NCI-H2107 (cell line): ENCODE results near the gene ZDHHC24.
"Not testable (repeated sequence)": the region's sequence is repeated elsewhere in the genome, so short reads cannot be mapped to it uniquely, and the experiment has no call there.

Source experiments
- DNase-seq: peaks from one replicate; lab custom pipeline; 2025; lab: John Stamatoyannopoulos, UW

The ZDHHC24 gene

DNA sequence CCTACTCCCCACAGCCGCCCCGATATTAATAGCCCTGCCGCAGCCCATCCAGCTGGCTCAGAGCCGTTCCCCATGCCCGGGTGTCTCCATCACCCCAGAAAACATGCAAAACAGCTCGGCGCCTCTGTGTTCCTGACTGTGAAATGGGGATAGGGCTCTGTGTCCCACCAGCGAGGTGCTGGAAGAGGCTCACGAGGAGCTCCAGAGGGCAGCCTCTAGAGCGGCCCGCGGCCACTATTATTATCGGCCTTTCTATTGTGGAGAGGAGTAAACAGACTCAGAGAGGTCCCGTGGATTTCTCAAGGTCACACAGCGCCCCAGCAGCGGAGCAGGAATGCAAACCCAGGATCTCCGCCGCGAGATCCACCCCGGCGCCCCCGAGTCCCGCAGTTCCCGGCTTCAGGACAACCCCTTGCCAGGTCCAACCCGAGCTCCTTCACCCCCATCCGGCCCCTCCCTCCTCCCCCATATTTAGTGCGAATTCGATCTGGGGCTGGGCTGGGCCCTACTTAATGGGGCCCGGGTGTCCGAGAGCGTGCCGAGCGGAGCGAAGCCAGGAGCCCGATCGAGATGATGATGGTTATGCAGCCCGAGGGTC, 619 bp upstream of the ZDHHC24 start, which contains the start of gene ACTN3:
Gene ACTN3, plus strand, starts transcription at position 536 of the 598 bp plus-strand sequence. Its CDS starts 35 bp downstream, at position 571.
- DNase-seq, result no peak

DNA sequence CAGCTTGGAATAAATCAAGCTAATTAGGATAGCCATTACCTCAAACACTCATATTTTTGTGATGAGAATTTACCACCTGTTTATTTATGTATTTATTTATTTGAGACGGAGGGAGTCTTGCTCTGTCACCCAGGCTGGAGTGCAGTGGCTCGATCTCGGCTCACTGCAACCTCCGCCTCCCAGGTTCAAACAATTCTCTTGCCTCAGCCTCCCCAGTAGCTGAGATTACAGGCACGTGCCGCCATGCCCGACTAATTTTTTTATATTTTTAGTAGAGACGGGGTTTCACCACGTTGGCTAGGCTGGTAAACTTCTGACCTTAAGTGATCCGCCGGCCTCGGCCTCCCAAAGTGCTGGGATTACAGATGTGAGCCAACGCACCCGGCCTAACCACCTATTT, 896 bp downstream of the ZDHHC24 start:
- not testable (repeated sequence) for DNase-seq

GRCh38 chr11:66543263-66544107, 2.4 kb downstream of the ZDHHC24 start:
- no peak for DNase-seq

GRCh38 chr11:66542362-66542761, 3.5 kb downstream of the ZDHHC24 start:
- DNase-seq, result no peak

DNA sequence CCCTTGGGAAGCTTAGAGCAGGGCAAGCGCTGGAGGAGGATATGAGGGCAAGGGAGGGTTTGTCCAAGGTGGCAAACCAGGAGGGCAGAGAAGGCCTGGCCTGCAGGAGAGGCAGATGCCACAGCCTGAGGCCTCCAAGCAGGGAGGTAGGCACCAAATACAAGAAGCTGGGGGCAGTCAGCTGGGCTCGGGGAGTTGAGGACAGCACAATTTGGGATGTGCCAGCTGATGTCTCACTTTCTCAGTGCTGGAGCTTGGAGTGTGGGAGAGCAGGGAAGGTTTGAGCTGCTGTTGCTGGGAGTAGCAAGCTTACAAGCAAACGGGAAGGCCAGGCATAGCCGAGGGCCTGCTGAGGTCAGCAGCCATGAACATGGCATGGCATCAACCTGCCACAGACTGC, 4.0 kb downstream of the ZDHHC24 start:
- no peak for DNase-seq

DNA sequence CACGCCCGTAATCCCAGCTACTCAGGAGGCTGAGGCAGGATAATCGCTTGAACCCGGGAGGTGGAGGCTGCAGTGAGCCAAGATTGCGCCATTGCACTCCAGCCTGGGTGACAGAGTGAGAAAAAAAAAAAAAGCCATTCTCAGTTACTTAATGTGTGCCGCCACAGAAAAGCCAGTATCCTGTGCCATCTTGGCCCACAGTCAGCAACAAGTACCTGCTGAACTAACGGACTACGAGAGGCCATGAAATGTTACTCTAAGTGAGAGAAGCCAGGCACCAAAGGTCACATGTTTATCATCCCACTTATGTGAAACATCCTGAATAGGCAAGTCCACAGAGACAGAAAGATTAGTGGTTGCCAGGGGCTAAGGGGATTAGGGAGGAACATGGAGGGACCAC, 5.2 kb downstream of the ZDHHC24 start:
- not testable (repeated sequence) for DNase-seq

- no peak for DNase-seq
Observed at GRCh38 chr11:66539870-66540213, 6.0 kb downstream of the ZDHHC24 start.

- DNase-seq, result no peak
Observed at GRCh38 chr11:66539170-66539869, 6.5 kb downstream of the ZDHHC24 start.

DNA sequence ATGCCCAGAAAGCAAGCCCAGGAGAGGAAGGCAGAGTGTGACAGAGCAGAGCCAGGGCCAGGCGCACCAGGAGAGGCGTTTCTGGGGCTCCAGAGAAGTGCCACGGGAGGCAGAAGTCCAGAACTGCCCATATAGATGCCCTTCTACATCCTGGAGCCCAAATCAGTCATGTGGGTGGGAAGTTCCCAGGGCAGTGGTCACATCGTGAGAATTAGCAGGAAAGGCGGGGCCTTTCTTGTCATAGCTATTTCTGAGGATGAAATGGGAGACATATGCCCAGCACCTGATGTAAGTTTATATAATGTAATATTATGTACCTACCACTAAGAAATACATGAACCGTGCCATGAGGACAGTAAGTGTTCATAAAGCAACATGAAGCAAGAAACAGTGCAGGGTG, 13.1 kb downstream of the ZDHHC24 start:
- DNase-seq, result no peak

DNA sequence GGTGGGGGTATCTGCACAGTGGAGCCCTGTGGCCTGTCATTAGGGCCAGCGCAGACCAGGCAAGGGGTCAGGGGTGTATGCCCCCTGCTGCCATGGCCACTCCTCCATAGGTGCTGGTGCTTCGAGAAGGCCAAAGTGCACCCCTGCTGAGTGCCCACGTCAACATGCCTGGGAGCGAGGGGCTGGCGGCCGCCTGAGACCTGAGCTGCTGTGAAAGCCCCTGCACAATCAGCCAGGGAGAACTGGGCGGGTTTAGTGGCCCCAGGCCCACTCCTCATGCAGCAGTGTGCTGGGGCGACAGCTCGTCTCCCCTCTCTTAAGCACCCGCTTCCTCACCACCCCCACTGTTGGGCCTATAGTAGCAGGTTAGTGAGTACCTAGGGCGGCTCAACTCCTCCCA, 14.0 kb downstream of the ZDHHC24 start:
- DNase-seq, result no peak

DNA sequence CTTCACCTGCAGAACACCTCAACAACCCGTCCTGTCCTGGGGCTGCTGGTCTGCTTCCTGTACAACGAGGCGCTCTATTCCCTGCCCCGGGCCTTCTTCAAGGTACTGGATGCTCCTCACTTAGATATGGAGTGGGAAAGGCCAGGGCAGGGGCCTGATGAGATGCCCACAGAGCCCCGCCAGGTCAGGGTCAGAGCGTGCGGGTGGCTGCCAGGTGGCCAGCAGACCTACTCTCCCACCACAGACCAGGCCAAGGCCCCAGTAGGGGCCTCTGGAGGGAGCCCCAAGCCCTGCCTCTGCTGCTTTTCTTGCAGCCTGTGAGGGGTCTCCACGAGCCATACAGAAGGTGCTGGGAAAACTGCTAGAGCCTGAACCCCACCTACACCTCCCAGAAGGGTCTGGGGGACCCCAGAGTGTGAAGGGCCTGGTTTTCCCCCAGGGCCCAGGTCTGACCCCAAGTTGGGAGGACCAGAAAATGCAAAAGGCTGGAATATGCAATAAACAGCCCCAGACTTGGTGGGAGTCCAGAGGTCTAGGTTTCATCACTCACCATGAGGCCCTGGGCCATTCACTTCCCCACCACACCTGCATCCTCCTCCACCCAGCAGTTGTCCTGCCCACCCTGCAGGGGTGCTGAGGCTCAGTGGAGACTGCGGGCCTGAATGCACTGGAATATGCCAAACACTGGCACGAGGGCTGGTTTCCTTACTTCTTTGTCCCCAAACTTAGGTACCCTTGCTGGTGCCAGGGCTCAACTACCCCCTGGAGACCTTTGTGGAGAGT, 14.7 kb downstream of the ZDHHC24 start:
- no peak for DNase-seq

DNA sequence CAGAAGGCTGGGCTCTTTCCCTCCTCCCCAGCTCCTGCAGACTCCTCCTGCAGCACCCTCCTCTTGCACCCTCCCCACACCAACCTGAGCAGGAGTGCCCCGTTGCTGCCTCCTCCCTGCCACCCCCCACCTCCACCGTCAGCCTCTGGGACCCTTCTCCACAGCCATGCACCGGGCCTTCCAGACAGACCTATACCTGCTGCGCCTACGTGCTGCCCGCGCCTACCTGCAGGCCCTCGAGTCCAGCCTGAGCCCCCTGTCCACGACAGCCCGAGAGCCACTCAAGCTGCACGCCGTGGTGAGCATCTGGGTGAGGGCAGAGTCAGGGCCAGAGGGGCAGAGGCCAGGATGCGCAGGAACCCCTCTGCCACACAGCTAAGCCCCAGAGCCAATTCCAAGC, 16.2 kb downstream of the ZDHHC24 start:
- no peak for DNase-seq

DNA sequence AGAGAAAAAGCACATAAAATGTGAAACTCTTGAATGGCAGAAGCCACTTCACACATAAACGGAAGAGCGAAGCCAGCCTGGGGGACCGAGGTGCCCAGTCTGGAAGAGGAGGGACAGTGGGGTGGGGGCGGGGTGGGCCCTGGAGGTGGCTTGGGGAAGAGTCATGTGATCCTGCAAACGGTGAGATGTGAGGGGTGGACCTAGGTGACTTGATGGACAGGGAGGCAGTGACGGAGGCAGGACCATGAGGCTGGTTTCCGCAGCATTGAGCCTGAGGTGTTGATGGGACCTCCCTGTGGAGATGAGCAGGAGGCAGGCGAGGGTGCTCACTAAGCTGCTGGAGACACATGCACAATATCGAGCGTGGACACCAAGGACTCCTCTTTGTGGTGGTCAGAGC, 16.8 kb downstream of the ZDHHC24 start:
- DNase-seq, result no peak

DNA sequence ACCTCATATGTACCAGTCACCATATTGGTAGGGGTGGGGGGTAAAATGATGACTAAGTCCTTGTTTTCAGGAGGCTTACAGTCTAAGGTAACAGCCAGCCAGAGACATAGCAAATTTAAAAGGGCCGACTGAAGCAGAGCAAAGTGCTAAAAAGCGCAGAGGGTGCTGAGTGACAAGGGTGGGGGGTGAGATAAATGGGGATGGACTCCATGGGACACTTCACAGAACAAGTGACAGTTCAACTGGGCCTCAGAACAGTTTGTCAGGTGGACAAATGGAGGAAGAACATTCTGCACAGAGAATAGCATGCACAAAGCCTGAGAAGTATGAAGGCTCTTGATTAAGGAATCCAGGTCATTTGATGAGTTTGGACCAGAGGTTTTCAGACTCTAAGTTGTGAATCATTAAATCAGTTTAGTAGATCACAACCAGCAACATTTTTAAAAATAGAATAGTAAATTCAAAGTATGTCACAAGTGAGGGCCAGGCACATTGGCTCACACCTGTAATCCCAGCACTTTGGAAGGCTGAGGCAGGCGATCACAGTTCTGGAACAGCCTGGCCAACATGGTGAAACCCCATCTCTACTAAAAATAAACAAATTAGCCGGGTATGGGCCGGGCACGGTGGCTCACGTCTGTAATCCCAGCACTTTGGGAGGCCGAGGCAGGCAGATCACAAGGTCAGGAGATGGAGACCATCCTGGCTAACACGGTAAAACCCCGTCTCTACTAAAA, 21.4 kb downstream of the ZDHHC24 start:
- DNase-seq, result no peak

- DNase-seq, result no peak
Observed at GRCh38 chr11:66523611-66524010, 22.2 kb downstream of the ZDHHC24 start.

DNA sequence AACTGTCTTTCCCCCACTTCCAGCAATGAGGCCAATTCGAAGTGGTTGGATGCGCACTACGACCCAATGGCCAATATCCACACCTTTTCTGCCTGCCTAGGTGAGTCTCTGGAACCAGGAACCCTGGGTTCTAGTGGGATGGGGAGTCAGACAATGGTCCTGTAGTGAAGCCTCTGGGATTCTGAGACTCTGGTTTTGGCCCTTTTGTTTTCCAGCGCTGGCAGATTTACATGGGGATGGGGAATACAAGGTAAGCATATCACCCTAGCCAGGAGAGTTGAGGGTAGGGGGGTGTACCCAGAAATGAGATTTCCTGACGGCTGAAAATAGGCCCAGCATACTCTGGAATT, 34.9 kb downstream of the ZDHHC24 start:
- DNase-seq, result no peak

DNA sequence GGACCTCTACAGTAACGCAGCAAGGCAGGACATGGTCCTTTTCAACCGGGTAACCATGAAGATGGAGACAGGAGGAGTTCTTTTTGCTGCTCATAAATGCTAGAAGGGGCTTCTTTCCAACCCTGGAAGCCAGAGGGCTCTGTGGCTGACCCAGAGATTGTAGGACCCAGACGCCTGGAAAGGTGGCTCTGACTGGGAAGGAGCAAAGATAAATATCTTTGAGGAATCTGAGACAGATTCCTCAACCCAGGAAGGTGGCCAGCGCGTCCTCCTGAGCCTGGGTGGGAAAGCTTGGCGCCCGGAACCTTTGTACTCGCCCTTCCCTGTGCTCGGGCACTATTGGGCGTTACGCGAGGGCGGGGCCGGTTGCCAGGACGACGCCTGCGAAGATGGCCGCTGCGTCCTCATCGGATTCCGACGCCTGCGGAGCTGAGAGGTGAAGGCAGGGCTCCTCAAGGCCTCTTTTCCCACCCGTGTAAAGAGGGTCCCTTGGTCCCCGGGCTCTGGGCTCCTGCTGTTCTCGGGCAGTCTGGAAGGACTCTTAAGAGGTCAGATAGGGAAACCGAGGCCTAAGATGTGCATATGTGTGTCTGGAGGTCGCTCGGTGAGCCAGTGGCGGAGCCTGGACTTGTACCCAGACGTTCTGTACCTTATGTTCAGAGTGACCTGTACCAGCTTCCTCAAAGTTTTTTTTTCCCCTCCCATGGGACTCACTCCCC, 35.4 kb downstream of the ZDHHC24 start, which contains the start of gene BBS1:
Gene BBS1, plus strand, starts transcription at position 365 of the 719 bp plus-strand sequence. Its CDS starts 25 bp downstream, at position 390.
- DNase-seq, result peak; percentile 70

- no peak for DNase-seq
Observed at GRCh38 chr11:66509131-66509561, 36.7 kb downstream of the ZDHHC24 start.

- no peak for DNase-seq
Observed at GRCh38 chr11:66505276-66505816, 40.5 kb downstream of the ZDHHC24 start.

DNA sequence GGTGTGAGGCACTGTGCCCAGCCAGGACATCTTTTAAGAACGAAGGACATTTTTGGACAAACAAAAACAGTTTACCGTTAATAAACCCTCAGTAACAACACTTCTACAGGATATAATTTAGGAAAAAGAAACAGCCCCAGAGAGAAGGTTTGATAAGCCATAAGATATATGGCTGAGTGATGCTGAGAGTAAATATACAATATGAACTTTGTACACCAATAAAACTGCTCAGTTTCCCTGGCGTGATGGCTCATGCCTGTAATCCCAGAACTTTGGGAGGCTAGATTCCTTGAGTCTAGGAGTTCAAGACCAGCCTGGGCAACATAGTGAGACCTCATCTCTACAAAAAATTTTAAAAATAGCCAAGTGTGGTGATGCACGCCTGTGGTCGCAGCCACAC, 47.3 kb downstream of the ZDHHC24 start:
- DNase-seq, result no peak
